AG09309 (cell line): ENCODE results near the gene VEZT.
"Not testable (repeated sequence)": the region's sequence is repeated elsewhere in the genome, so short reads cannot be mapped to it uniquely, and the experiment has no call there.

Source experiments
- DNase-seq: peaks from one replicate; pipeline ENCODE4 v3.0.0-alpha.2; 2010; ENCODE audit warnings: low read depth
- H3K4me3 ChIP-seq: 2 replicates; pipeline ENCODE4 v1.5.1; 2011; ENCODE audit warnings: mild to moderate bottlenecking, low read depth, low read length, moderate library complexity; ENCODE audit not compliant: control insufficient read depth
- CTCF ChIP-seq: IDR thresholded peaks from 2 replicates; pipeline ENCODE4 v1.5.1; 2011; ENCODE audit warnings: mild to moderate bottlenecking, low read depth, low read length, inconsistent platforms; ENCODE audit not compliant: insufficient read depth, control insufficient read depth; ENCODE audit errors: missing control alignments

The VEZT gene

GRCh38 chr12:95187865-95188415, 29.7 kb upstream of the VEZT start:
- no peak for DNase-seq
- TF ChIP-seq CTCF, result no peak
- H3K4me3 ChIP-seq, result no peak overlapping the region

- H3K4me3 ChIP-seq, result no peak overlapping the region
- DNase-seq, result no peak
- TF ChIP-seq CTCF, result no peak
Measured at GRCh38 chr12:95191060-95191696, 26.4 kb upstream of the VEZT start.

GRCh38 chr12:95192271-95192670, 25.3 kb upstream of the VEZT start:
- no peak overlapping the region for H3K4me3 ChIP-seq
- DNase-seq, result no peak
- TF ChIP-seq CTCF, result no peak

GRCh38 chr12:95193139-95193538, 24.5 kb upstream of the VEZT start:
- no peak overlapping the region for H3K4me3 ChIP-seq
- TF ChIP-seq CTCF, result no peak
- DNase-seq, result no peak

- DNase-seq, result no peak
- H3K4me3 ChIP-seq, result no peak overlapping the region
- no peak for TF ChIP-seq CTCF
Measured at GRCh38 chr12:95195122-95195521, 22.5 kb upstream of the VEZT start.

- not testable (repeated sequence) for H3K4me3 ChIP-seq, DNase-seq
Measured at GRCh38 chr12:95196875-95197569, 20.6 kb upstream of the VEZT start.

GRCh38 chr12:95197636-95198035, 20.0 kb upstream of the VEZT start:
- no peak for TF ChIP-seq CTCF
- no peak overlapping the region for H3K4me3 ChIP-seq
- DNase-seq, result no peak
